ENCODE data around the gene OSCAR. TPM values are rescaled to one million over a fixed set of nuclear protein-coding genes. Genes with fewer than 3 reads are reported as not detected.
A peak's percentile ranks its signal among the peaks of the same experiment; 100 is the strongest.

OSCAR gene
- total and polyA plus RNA-seq, 10 of the 15 experiments (the other 5 are each of a cell fraction or from before 2014, with no cell fraction given) = 0.08 to 0.27 (median 0.10) TPM; not detected in 7

GRCh38 chr19:54115109-54116063, 14.8 kb upstream of the OSCAR start, which contains the start of the genes PRPF31 and TFPT (continued):
- TF ChIP-seq GABPA (IDR thresholded peaks at IDR 0.05; ENCODE audit: low read depth) (peak; percentile 83), REST (IDR thresholded peaks at IDR 0.05; ENCODE audit: low read depth, low read length) (no peak), ASH2L (IDR thresholded peaks at IDR 0.05; ENCODE audit: borderline replicate concordance, low read depth) (0 out of 2 replicates have a peak, but pooled peaks have one; percentile 49), STAT3 (IDR thresholded peaks at IDR 0.05; ENCODE audit: low read depth, low read length) (no peak), GATAD2B (conservative IDR thresholded peaks at IDR 0.05; ENCODE audit: low read depth) (peak; percentile 84), BCL3 (IDR thresholded peaks at IDR 0.05; ENCODE audit: borderline replicate concordance, insufficient read depth, low read depth, low read length, poor library complexity, severe bottlenecking) (no peak), HSF1 (IDR thresholded peaks at IDR 0.05; ENCODE audit: low read depth, low read length) (peak; percentile 78; the same call in 1 of the 2 replicates), TCF7 (IDR thresholded peaks at IDR 0.05; ENCODE audit: borderline replicate concordance) (no peak; the same call in 1 of the 2 replicates), PAX8 (IDR thresholded peaks at IDR 0.05) (0 out of 2 replicates have a peak, but pooled peaks have one; percentile 55), RB1 (IDR thresholded peaks at IDR 0.05; ENCODE audit: borderline replicate concordance) (peak; percentile 96; the same call in 1 of the 2 replicates), IRF4 (IDR thresholded peaks at IDR 0.05; ENCODE audit: low read depth, low read length) (0 out of 2 replicates have a peak, but pooled peaks have one; percentile 38), E4F1 (IDR thresholded peaks at IDR 0.05; ENCODE audit: borderline replicate concordance, partially characterized antibody) (peak; percentile 61), CEBPZ (IDR thresholded peaks at IDR 0.05; ENCODE audit: low read depth, low read length) (peak; percentile 38; the same call in 1 of the 2 replicates), ZNF217 (IDR thresholded peaks at IDR 0.05) (no peak), TAF1 (IDR thresholded peaks at IDR 0.05; ENCODE audit: borderline replicate concordance, low read depth, low read length) (peak; percentile 78)
